HG03135 (cell line): ENCODE results near the gene CAMTA1.
"Not testable (repeated sequence)": the region's sequence is repeated elsewhere in the genome, so short reads cannot be mapped to it uniquely, and the experiment has no call there.

Experiments
- ATAC-seq: cut with Tn5 transposase; IDR thresholded peaks from one replicate; pipeline ENCODE4 v1.9.1; 2021; ENCODE audit warnings: mild to moderate bottlenecking, moderate library complexity; ENCODE audit not compliant: unreplicated experiment

The CAMTA1 gene

DNA sequence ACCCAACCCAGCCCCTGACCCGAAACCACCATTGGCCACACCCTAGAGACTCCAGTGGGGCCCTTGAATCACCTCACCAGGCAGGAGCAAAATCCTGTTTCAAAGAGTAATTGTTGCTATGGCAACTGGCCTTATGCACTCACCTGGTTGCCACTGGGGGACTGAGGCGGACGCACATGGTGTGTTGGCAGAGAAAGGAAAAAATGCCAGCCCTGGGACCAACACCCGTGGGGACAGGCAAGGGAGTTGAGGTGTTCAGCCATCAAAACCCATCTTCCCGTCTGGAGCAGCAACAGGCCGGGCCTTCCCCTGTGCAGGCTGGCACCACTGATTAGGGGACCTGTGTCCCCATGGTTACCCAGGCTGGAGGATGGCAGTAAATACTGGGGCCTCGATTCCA is 590.1 kb downstream of the CAMTA1 start:
- no peak for ATAC-seq

DNA sequence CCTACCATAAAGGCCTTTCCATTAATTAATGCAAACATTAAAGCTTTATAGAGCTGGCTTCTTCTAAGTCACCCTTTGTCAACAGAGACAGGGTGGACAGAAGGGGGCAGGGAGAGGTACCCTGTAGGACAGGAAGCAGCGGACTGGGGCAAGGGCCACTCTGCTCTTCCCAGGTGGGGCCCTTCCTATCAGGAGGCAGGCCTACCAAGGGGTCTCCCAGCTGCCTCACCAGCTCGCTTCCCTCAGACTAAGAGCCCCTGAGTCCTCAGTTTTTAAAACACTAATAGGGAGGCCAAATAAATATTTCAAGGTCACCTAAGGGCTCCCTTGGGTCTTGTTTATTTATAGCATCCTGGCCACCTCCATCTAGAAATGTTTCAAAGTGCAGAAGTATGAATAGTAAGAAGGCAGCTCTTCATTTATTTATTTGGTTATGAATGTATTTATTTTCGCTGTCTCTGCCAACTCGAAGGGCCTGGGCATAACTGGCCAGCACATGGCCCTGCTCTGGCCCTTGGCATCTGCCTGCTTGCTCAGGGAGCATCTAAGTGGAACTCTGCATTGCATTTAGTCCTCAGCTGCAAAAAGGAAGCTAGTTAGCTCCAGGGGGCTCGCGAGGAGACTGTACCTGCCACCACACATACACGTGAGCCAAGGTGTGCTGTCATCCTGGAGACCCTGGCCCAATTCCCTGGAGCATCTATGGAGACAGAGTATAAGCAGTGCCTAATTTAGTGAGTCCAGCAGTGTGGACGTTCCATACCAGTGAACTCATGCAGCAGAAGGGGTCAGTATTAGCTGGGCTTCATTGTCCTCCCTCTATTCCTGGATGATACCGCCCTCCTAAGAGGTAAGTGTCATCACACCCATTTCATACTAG is 590.8 kb downstream of the CAMTA1 start:
- no peak for ATAC-seq

DNA sequence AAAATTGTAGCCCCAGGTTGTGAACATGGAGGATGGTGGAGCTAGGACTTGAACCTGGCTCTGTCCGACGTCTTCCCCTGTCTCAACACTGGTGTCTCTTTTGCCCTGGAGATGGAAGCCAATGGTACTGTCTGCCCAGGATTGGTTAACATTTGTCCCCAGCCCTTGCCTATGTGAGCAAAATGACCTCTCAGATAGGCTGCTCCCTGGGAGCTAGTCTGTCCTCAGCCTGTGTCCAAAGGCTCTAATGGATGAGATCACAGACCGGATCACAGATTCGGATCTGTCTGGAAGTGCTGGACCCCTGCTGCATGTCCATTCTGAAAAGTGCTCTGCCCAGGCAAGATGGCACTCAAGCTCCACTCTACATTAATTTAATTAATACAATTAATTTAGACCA is 591.4 kb downstream of the CAMTA1 start:
- no peak for ATAC-seq

DNA sequence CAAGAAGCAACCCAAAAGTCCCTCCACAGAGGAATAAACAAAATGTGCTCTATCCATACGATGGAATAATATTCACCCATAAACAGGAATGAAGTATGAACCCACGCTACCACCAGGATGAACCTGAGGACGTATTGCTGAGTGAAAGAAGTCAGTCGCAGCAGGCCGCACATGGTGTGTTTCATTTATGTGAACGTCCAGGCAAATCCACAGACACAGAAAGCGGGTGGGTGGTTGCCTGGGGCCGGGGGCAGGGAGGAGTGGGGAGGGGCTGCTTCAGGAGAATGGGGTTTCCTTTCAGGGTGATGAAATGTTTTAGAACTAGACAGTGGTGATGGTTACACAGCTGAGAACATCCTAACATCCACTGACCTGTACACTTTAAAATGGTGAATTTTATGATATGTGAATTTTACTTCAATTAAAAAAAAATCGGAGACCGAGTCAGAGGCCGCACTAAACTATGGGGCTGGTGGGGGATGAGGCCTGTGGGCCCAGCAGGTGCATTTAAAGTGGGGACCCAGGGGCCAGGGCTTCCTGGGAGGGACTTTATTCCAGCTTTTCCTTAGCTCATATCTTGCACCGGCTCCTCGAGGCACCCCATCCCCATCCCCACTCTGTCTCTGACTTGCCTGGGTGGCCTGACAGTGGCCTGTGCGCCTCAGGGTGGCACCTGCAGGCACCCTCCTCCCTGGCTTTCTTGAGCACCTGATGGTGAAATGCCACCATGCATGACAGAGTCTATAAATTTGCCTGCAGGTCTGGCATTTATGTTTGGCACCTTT is 593.3 kb downstream of the CAMTA1 start:
- no peak for ATAC-seq

DNA sequence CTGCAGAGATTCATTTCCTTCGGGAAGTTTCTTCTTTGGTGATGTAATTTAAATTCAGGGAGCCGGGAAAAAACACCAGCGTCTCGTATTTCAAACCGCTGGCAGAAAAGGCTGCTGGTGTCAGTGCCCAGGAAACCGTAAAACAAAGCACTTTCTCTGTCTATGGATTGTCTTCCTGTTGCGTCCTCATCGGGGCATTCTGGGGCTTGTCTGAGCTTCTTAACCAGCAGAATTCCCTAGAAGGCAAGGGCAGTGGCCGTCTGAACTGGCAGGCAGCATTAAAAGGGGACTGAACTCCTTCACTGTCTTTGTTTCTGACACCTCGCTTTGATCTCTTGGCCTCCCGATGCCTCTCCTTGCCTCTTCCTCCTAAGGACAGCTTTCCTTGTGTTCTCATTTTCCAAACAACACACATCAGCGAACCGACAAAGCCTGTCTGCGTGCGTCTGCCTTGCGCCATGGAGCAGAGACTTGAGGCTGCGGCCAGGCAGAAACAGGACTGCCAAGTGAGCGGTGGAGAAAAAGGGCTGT is 594.3 kb downstream of the CAMTA1 start:
- no peak for ATAC-seq

DNA sequence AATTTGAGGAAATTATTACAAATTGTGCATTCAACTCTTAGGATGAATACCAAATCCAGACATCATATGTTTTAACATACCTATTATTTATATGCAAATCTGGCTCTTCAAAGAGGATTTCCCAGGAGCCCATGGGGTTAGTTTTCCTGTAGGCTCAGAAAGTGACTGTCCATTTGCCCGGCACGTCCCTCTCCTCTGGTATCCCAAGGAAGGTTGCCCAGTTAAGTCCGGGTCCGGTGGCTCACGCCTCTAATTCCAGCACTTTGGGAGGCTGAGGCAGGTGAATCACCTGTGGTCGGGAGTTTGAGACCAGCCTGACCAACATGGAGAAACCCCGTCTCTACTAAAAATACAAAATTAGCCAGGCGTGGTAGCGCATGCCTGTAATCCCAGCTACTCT is 594.8 kb downstream of the CAMTA1 start:
- ATAC-seq = not testable (repeated sequence)

DNA sequence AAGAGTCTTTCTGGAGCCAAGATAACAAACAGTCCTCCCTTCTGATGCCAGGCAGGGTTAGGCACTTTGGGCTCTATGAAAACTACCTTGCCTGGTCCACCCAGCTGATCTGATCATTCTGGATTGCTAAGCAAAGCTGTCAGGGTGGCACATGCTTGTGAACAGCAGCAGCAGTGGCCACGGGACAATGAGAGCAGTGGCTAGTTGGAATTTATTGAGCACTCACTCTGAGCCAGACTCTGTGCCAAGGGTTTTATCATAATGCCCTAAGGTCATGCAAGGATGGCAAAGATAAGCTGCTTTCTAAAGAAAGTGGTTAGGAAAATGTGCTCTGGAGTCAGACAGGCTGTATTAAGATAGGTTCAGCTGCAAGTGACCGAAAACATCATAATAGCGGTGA is 595.5 kb downstream of the CAMTA1 start:
- ATAC-seq = no peak

DNA sequence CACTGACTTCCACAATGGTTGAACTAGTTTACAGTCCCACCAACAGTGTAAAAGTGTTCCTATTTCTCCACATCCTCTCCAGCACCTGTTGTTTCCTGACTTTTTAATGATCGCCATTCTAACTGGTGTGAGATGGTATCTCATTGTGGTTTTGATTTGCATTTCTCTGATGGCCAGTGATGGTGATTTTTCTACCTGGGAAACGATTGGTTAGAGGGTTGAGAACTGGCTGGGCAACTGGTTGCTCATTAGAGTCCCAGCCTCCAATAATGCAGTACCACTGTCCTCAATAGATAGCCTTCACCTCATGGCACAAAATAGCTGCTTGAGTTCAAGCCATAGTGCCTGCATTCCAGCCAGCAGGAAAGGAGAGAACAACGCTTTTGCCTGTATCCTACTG is 596.5 kb downstream of the CAMTA1 start:
- not testable (repeated sequence) for ATAC-seq

DNA sequence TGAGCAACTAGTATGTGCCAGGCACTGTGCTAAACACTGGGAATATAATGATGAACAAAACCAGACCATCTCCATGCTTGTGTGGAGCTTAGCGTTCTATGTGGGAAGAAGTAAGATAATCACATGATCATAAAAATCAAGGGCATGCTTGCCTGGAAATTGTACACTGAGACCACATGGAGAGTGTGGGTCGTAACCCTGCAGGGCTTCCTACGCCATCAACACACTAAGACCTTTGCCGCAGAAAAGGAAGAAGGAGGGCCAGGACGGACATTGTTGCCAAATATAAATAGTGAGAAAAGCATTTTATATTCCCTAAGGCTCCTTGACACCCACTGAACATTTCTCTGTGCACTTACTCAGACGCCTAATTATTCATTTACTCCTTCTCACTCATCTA is 597.7 kb downstream of the CAMTA1 start:
- no peak for ATAC-seq

DNA sequence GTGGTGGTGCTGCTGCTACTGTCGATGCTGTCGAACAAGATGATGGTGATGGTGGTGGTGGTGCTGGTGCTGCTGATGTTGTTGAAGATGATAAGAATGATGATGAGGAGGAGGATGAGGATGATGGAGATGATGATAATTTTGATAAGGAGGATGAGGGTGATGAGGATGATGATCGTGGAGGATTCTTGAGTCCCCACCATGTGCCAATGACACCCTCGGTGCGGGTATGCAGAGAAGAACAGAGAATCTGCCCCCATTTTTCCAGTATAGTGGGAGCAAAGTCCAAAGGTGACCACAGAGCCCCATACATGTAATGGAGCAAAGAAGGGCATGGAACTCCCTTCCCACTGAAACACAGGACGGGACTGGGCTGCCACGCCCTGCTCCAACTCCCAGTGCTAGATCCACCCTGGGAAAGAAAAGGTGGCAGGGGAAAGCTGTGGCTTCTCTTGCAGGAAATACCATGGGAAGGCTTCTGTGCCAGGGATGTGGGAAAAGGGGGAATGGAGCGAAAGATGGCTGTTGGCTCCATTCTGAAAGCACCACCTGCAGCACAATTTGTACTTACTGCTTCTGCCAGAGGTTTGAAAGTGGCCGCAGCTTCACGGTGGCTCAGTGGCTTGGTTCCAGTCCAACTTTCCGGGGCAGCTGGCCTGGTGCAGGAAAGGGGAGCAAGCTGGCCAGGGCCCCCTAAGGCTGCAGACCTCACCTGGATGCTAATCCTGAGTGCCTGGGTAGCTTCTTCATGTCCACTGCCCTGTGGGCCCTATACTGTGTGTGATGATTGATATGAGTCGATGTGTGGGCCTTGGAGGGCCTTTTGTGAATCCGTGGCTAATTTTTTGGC is 598.6 kb downstream of the CAMTA1 start:
- ATAC-seq = no peak

DNA sequence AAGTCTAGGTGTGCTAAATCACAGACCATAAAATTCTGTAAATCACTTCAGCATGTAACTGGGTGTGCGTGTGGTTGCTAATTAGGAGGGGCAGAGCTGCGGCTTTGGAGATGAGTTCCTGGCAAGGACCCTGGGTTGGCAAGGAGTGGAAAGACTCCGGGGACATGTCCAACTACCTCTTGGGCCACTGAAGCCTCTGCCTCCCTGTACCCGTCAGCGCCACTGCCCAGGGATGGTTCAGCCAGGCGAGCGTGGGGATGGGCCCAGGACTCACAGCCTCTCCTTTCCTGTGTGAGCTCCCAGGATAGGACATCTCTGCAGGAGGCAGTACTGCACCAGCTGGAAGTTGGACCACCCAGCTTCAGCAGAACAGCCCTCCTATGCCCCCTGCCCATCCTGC is 599.4 kb downstream of the CAMTA1 start:
- no peak for ATAC-seq

DNA sequence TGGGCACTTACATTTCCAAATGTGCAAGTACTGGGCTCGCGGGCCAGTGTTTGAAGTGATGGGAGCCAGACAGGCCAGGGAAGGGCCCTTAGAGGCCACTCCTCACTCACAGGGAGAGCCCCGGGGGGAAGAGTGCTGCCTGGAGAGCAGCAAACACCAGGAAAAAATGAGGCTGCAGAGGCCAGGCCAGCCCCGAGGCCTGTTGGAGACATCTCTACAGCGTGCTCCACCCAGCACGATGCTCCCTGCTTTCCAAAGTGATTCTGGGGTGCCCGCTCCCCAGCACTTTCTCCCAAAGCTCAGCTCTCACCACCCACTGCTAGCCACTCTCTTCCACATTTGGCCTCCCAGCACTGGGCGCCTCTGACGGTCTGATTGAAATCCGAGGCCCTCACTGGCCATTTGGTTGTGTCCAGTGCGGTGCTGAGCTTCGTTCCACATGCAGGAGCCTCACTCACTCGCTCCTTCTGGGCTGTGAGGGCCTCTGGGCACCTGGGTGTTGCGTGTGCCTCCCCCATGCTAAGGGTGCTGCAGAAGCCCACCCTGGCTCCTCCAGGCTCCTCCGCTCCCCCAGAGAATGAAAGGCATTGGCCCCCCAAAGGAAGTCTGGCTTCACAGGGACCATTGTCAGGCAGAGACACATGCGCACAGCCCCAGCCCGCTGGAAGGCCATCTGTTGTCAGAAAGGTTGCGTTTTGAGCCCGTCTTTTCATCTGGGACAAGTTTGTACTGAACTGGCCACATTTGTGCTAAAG is 600.4 kb downstream of the CAMTA1 start:
- ATAC-seq = no peak

DNA sequence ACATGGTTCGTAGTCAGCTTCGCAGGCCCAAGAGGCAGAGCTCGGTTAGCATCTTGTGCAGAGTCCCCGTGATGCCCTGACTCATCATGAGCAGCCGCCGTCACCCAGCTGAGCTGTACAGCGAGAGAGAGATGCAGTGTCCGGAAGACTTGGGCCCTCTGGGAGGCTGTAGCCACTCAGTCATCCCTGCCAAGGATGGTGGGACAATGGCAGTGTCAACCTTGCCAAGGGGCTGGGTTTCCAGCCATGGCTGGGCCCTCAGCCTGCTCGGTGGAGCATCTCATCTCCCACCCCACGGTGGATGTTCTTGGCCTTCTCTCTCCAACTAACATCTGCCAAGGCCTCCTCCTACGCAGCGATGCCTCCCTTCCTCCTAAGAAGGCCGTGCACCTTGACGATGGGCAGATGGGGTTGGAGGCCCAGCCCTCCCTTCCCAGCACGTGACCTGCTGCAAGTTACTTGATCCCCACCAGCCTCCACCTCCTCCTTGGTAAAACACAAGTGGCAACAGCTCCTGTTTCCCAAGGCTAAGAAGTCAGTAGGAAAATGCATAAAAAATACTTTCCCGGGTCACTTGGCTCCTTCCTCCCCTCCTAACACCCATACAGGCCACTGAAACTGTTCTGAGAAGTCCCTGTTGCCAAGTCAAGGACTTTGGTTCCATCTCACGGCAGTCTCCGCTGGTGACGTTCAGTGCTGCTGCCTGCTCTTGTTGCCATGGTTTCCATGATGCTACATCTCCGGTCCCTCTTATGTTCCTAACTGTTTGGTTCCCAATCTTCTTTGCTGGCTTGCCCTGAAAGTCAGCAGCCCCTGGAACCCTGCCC is 601.2 kb downstream of the CAMTA1 start:
- ATAC-seq = no peak

DNA sequence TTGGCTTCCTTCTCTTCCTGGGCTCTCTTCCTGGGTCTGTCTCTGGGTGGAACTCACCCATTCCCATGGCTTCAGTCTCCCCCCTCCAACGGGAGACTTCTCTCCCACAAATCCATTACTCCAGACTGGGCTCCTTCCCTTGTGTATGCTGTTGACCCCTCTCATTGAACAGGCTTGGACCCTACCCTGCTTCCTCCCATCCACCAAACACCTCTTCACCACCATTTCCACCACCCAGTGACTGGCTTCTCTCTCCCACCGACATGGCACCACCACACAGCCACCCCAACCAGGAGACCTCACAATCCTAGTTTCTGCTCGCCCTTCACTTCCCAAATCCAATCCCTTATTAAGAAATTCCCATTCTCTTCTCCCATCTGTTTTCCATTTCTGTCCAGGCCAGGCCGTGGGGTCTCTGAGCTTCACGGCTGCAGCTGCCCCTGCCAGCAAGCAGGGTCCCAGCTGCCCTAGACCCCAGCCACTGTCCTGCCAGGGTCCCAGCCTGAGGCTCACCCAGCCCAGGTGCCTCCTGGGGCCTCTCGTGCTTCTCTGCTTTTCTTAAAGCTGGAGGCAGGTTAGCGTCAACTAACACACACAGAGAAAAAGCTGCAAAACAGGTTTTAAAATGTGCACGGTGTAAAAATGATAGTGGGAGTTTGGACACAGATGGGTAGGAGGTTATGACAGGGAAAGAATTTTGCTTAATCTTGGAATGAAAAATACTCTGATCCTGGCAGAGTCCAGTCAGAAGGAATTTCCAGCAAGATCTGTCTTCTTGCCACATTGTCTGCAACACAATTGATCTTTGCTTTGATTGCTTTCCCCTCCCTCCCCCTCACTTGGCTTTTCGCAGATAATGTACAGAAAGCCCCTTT is 602.0 kb downstream of the CAMTA1 start:
- ATAC-seq = no peak

DNA sequence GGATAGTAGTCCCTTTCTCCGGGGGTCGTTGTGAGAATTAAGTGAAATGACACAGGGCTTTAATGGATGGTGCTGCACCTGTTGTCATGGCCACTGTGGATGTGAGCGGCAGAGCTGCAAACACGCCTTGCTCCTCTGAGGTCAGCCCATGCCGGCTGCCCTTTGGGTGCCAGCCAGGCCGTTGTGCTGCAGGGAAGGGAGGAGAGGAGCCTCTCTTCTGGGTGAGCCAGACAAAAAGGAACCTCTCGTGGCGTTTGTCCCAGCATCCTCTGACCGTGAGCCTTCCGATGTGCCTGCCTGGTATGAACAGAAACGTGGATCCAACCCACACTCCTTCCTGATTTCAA is 602.9 kb downstream of the CAMTA1 start:
- ATAC-seq = no peak

DNA sequence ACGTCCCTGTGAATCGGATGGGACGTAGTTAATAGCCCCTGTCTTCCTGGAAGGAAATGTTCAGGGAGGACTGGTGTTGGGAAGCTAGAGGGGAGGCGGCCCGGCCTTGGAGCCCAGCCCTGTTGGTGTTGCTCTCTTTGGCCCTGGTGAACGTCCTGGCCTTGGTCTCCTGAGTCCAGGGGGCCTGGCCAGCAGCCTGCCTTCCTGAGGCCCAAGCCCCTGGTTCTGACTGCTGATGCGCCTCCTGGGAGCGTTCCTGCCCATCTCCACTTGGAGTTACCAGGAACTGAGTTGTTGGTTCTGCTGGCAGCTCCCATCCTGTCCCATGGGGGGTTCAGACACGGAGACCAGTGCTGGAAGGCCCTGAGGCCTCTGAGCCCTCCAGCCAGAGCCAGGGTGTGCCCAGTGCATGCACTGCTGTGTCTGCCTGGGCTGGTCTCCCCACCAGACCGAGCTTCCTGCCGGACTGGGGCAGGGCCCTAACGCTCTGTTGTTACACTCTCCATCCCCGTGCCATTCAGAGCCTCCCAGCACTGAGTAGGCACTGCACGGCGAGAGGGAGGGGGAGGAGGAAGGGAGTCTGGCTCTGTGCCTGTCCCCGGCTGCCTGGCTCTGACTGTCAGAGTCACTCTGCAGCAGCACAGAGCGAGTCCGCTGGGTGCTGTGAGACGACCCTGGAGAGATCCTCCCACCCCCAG is 603.4 kb downstream of the CAMTA1 start:
- no peak for ATAC-seq

DNA sequence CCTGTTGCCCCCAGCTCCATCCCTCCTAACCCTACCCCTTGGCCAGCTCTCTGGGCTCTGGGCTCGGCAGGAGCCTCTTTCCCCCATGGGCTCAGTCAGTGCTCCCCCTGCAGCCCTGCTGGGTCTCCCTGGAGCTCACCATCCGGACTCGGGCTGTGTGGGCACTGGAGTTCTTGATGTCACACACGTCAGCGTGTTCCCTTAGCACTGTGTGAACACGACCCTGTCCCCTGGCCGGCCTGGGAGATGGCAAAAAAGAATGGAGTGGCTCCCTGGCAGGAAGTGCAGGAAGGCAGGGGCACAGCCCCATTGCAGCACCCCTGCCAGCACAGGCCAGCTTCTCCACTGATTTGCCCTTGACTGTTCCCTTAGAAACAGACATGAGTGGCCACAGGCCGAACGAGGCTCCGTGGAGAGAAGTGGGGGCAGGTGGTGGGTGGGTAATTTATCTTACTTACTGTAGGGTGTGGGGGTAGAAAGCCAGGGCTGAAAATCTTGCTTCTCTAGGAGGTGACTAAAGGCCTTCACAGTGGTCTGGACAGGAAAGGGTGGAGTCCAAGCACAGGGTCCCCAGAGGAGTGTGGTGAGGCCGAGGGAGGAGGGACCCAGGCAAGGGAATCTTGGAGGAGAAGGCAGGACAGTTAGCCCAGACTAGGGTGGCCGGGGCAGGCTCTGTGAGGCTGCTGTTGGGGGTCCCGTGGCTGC is 604.1 kb downstream of the CAMTA1 start:
- ATAC-seq = no peak
